ENCODE data around the gene GSK3A.

GSK3A gene

DNA sequence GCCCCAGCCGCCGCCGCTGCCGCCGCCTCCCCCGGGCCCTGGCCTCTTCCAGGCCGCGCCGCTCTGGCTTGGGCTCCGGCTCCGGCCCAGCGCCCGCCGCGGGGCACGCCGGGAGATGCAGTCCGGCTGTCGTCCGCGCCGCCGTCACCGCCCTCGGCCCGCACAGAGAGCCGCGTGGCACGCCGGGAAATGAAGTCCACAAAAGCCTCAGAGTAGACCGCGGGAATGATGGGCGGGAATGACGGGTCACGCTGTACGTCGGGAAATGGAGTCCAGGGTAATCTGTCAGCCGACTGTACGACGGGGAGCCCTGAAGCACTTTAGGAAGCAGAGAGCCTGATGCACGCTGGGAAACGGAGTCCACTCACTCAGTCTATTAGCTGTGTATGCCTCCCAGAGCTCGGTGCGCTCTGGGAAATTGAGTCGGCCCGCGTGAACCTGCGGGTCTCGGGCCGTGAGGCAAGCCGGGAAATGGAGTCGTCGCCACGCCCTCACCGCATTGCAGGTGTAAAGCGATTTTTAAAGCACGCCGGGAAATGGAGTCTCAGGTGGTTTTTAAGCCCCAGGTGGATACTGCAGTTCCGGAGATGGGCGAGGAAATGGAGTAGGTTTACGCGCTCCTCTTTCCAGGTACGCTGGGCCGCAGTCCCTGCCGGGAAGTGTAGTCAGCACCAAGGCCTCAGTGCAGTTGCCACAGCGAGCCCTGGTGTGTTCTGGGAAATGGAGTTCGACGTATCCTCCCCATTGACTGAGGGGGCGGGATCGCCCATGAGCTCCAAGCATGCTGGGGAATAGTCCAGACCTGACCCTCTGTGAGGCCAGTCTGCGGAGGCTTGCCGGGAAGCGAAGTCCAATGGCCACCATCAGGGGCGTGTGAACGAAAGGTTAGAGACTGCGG is at the start of gene GSK3A:
TSS of gene GSK3A (minus strand) at position 91 of the 898 bp plus-strand sequence. CDS start 137 bp downstream, outside the sequence.
- DNase-seq, result peak; percentile 98

GRCh38 chr19:42291435-42291810 is 49.0 kb upstream of the GSK3A start:
- no peak for DNase-seq

DNA sequence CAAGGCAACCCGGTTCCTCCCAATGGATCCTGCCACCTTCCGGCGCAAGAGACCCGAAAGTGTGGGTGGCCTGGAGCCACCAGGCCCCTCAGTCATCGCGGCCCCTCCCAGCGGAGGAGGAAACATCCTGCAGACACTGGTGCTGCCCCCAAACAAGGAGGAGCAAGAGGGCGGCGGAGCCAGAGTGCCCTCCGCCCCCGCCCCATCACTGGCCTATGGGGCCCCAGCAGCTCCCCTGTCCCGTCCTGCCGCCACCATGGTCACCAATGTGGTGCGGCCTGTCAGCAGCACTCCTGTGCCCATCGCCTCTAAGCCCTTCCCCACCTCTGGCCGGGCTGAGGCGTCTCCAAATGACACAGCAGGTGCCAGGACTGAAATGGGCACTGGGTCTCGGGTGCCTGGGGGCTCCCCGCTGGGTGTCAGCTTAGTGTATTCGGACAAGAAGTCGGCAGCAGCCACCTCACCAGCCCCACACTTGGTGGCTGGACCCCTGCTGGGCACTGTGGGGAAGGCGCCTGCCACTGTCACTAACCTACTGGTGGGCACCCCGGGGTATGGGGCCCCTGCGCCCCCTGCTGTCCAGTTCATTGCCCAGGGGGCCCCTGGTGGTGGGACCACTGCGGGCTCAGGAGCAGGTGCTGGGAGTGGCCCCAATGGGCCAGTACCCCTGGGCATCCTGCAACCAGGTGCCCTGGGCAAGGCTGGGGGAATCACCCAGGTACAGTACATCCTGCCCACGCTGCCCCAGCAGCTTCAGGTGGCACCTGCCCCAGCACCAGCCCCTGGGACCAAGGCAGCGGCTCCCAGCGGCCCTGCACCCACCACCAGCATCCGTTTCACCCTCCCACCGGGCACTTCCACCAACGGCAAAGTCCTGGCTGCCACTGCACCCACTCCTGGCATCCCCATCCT is 48.4 kb upstream of the GSK3A start:
- peak; percentile 64 for DNase-seq

GRCh38 chr19:42290136-42290522 is 47.7 kb upstream of the GSK3A start:
- no peak for DNase-seq

DNA sequence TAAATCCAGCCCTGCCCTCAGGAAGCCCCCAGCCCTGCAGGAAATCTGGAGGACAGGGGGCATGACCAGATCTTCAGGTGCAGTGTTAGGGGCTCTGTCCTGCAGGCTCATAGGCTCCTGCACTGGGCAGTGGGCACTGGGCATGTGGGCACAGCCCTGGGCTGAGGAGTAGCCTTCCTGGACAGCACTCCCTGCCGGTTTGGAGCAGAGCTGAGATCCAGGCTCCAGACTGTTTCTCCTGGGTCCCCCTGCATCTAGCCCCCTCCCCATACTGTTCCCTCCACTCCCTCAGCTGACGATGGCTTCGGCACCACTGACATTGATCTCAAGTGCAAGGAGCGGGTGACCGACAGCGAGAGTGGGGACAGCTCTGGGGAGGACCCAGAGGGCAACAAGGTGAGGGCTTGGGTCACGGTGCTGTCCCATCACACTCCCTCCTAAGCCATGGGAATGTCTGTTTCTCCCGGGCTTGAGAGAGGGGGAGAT is 47.2 kb upstream of the GSK3A start:
- DNase-seq, result no peak

- no peak for DNase-seq
Measured at GRCh38 chr19:42288881-42289555, 46.6 kb upstream of the GSK3A start.

DNA sequence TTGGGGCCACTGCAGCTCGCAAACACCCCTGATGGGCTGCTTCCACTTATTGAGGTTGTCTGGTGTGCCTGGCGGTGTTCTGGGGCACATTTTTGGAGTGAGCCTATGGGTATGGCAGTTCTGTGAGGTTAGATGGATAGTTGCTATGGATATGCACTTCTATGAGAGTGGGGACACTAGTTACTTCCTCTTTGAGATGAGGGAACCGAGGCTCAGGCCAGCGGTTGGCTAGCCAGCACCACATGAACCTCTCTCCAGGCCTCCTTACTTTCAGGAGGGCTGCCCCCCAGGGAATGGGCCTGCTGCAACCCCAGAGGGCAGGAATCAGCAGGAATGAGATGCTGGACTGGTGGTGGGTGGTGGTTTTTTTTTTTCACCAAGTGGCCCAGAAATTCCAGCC is 46.0 kb upstream of the GSK3A start:
- DNase-seq, result no peak

DNA sequence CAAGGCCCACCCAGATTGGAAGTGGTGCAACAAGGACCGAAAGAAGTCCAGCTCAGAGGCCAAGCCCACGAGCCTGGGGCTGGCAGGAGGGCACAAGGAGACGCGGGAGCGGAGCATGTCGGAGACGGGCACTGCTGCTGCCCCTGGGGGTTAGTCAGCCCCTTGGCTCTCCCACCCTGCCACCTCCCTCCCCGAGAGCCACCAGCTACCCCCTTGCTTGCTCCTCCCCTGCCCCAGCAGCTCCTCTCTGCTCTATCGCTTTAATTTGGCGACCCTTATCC is 45.4 kb upstream of the GSK3A start:
- DNase-seq, result no peak

- no peak for DNase-seq
Measured at GRCh38 chr19:42287017-42287826, 44.8 kb upstream of the GSK3A start.

GRCh38 chr19:42286349-42287016 is 44.1 kb upstream of the GSK3A start:
- no peak for DNase-seq

DNA sequence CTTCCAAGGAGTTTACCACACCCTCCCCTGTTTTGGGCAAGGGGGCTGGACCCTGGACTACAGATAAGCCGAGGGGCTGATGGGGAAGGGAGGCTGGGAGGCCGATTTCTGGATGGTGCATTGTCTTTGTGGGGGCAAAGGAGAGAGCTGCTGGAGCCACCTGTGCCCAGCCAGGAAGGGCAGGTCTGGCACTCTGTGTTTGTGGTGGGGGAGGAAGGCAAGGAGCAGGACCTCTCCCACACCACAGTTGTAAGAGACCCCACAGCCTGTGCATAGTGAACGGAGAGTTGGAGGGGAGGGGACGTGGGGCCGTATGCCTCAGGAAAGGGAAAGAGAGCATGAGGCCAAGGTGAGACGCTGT is 43.6 kb upstream of the GSK3A start:
- no peak for DNase-seq

- DNase-seq, result peak; percentile 29
Measured at GRCh38 chr19:42285541-42285941, 43.1 kb upstream of the GSK3A start.

DNA sequence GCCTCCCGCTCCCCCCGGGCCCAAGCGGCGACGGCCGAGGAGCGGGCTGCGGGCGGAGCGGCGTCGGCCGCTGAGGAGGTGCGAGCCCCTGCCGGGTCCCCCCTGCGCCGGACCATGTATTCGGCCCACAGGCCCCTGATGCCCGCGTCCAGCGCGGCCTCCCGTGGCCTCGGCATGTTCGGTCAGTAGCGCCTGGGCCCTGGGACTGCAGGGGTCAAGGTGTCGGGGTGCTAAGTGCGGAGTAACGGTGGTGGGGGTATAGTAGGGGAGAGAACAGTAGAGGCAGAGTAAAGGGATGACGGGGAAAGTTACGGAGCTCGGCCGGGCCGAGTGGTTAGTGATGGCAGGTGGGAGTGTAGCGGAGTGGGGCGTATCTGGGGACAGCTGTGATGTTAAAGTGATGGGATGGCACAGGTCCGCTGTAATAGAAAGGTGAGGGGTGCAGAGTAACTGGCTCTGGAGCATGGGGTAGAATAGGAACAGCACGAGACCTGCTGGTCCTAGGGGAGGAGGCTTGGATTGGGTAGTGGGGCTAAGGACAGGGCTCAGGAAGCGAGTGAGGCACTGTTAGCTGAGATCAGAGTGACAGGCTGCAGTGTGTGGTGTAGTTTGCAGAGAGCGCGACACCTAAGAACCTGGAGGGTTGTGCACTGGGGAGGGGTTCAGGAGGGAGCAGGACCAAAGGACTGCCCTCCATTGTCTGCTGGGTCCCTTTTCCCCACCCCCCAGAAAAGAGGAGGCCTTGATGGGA is 42.4 kb upstream of the GSK3A start:
- DNase-seq, result no peak

- DNase-seq, result peak; percentile 89
Measured at GRCh38 chr19:42284066-42284501, 41.7 kb upstream of the GSK3A start.

DNA sequence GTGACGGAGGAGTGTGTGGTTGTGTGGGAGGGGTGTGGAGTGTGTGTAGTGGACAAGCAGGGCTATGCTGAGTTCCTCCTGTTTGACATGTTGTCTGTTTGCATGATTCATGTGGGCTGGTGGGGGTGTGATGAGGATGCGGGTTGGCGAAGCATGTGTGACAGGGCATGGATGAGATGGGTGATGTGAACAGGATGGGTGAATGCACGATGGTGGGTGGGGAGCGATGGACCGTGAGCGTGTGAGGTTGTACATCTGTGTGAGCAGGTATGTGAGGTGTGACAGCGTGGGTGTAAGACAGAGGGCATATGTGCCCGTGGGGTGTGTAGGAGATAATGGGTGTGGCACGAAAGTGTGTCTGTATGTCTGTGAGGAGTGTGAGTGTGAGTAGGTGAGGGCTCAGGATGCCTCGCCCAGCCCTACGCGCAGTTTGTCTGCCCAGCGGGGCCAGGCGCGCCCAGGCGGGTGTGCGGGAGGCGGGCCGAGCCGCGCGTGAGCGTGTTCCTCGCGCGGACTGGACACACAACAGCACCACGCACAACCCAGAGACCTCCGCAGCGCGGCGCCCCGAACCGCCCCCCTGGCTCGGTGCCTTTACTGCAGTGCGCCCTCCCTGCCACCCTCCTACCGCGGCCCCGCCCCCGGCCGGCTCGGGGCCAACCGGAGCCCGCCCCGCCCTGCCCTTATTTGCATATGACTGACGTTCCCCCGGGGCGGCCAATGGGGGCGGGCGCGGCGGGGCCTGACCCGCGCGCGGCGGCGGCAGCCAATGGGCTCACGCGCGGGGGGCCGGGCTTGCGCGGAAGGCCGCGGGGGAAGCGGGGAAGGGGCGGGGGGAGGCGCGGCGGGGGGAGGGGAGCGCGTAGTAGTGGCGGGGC is 41.0 kb upstream of the GSK3A start:
- DNase-seq, result peak; percentile 96

DNA sequence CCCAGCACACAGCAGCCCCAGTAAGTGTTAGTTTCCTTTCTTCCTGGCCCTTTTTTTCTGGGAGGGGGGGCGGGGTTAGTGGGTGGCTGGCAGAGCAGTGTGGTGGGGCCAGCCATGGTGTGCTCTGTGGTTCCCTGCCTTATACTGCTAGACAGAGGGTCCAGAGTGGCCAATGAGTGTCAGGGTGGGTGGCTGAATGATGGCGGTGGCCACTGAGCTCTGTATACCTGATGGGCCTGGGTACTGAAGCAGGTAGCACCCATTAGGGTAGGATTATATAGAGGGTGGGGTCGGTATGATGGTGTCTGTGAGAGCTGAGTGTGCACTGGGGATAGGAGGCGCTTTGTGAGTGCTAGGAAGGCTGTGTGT is 40.4 kb upstream of the GSK3A start:
- DNase-seq, result no peak

DNA sequence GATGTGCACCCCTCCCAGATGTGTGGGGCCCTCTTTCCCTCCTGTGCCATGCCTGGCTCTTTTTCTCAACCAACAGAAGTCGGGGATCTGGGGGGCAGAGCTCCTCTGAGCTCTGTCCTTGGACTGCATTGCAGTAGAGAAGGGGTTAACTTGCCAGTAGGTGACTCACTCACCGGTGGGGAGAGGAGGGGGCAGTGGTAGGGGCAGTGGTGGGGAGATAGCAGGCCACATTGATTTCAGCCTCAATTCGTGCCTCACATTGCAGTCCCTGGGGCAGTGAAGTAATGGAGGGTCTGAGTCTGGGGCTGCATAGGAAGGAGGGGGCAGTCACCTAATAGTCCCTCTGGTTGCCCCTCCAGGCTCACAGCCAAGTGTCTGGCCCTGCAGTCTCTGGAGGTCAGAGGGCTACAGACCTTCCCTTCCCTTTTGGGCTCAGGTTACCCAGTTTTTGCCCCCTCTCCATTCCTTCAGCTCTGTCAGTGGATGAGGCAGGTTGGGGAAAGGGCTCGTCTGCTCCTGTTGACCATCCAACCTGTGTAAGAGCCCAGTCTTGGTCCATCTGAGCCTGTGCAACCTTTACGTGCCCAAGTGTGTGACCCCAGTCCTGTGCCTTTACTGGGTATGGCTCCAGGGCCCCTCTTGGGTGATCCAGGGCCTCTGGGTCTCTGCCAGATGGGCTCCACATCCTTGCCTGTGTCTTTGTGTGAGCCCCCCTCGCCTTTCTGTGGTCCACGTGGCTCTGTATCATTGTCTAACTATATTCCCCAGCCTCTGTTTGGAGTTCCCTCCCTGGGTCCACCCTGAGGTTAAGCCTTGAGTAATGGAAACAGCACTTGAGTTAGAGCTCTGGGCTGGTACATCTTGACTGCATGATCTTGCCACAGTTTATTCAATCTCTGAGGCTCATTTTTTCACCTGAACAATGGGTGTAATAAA is 39.7 kb upstream of the GSK3A start:
- no peak for DNase-seq

DNA sequence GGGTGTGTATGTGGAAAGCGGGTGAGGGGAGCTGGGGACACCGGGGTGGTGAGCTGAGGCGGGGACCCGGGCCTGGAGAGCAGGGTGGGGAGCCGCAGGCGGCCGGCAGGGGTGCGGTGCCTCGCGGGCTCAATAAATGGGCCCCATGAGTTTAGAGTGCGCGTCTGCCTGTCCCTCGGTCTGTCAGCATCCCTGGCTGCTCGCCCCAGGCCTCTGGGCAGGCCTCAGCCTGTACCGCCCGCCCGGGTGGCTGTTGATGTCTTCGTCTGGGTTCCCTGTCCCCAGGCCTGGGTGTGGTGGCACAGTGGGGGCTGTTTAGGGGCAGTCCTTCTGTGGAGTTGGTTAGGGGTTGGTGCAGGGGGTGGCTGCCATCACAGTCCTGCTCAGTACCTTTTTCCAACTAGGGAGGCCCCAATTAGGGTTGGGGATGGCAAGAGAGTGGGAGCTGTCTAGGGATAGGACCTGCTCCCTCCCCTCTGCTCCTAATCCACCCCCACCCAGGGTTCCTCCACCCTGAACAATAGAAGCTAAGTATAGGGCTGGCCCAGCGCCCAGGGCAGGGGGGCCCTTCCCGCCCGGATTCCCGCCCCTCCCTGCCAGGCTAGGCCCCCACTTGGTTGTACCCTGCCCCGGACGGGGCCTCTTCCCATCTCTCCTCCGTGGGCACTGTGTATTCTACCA is 38.9 kb upstream of the GSK3A start:
- DNase-seq, result peak; percentile 29

DNA sequence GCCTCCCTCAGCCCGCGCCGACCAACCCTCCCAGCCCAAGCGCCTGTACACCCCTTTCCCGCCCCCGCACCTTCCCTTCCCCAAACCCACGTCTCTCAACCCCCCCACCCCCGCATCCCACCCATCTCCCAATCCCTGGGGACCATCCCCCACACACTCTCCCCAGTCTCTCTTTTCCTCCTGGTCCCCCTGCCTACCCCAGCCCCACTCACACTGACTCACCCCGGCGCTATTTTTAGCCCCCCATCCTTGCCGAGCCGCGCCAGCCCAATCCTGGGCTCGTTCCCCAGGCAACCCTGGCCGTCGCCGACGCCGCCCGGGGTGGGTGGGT is 38.4 kb upstream of the GSK3A start:
- no peak for DNase-seq
